ENCODE data around the gene NACC1. TPM values are rescaled to one million over a fixed set of nuclear protein-coding genes. Genes with fewer than 3 reads are reported as not detected.

NACC1 gene
- total and polyA plus RNA-seq, 2 donors (not counting 3 experiments of a cell fraction or from before 2014, with no cell fraction given) = 97.6 to 120 TPM

GRCh38 chr19:13071444-13072187 is 46.4 kb upstream of the NACC1 start:
- no peak overlapping the region for H2AFZ ChIP-seq (ENCODE audit: low read depth, low read length)
- no peak overlapping the region for H3K27ac ChIP-seq (ENCODE audit: insufficient read depth, low read depth, low read length)
- H3K79me2 ChIP-seq (ENCODE audit: control insufficient read depth, insufficient read depth, low read length) = no peaks in the 10 kb centered on the region
- CTCF ChIA-PET = interaction anchor here (0.6 to 6.2 kb wide), 5 partner anchors 10 to 110 kb away, joined by 3 to 32 read pairs (median 3); no protein-coding TSS in a partner anchor
- FAIRE-seq = no peak
- DNase-seq (ENCODE audit: low read depth, low spot score) = no peak
- H3K4me1 ChIP-seq (ENCODE audit: control insufficient read depth, extremely low read depth, insufficient read depth, low read length) = no peaks in the 10 kb centered on the region
- no TSS peak for BruUV-seq (replicated peaks)
- peaks cover 0 to 6% of the 10 kb centered on the region in 2 experiments for H3K36me3 ChIP-seq (ENCODE audit: control insufficient read depth in 2 of 2, extremely low read depth in 1 of 2, insufficient read depth in 2 of 2, low read length in 2 of 2)
- no peaks in the 10 kb centered on the region for H3K27me3 ChIP-seq (ENCODE audit: control insufficient read depth in 2 of 2, insufficient read depth in 2 of 2, low read length in 2 of 2)
- H3K9me1 ChIP-seq (replicated peaks; ENCODE audit: control insufficient read depth, extremely low read depth, insufficient read depth, low read length) = no peaks in the 10 kb centered on the region
- no peak overlapping the region for H3K4me3 ChIP-seq (replicated peaks in 1 of 3; ENCODE audit: insufficient read depth in 1 of 3, low read depth in 1 of 3, low read length in 3 of 3)
- intact Hi-C loops (cut with micrococcal nuclease) = no loop called here
- TF ChIP-seq FOS (IDR thresholded peaks at IDR 0.05; ENCODE audit: borderline replicate concordance, insufficient read depth, low read length) = no peak
- TF ChIP-seq CTCF (IDR thresholded peaks at IDR 0.05; ENCODE audit: extremely low read depth in 1 of 2, insufficient read depth in 1 of 2, low read depth in 1 of 2, low read length in 2 of 2) = no peak
- no peak for TF ChIP-seq POLR2AphosphoS5 (IDR thresholded peaks at IDR 0.05; ENCODE audit: insufficient read depth, low read depth, low read length)
- TF ChIP-seq JUN (IDR thresholded peaks at IDR 0.05; ENCODE audit: borderline replicate concordance, insufficient read depth, insufficient read length, low read depth) = no peak
- no peak for TF ChIP-seq GATA2 (IDR thresholded peaks at IDR 0.05; ENCODE audit: insufficient read depth, insufficient read length, low read depth, low read length)
- no peak for TF ChIP-seq POLR2A (IDR thresholded peaks at IDR 0.05; ENCODE audit: low read depth, low read length)
- dilution Hi-C loops (cut with MboI; ENCODE audit: extremely low pct_ligation_motif_present, low sequenced_read_pairs) = no loop called here
- no peak overlapping the region for H3K9ac ChIP-seq (replicated peaks; ENCODE audit: extremely low read depth, insufficient read depth, low read length)
- no peaks in the 10 kb centered on the region for H4K20me1 ChIP-seq (replicated peaks; ENCODE audit: control insufficient read depth, extremely low read depth, insufficient read depth, low read length)
- POLR2A ChIA-PET = no interaction called here
- H3K9me3 ChIP-seq (replicated peaks; ENCODE audit: control insufficient read depth, insufficient read depth, low read length) = no peaks in the 10 kb centered on the region
- H3K4me2 ChIP-seq (ENCODE audit: insufficient read depth, low read length) = no peak overlapping the region
